Activated CD4-positive, alpha-beta memory T cell treated with anti-CD3 and anti-CD28 coated beads, Interleukin-2, amount 10 ng/mL, durations not matched to agents 7 days and 5 days (primary cell): ENCODE results near the gene NDUFV1. TPM values are rescaled to one million over a fixed set of nuclear protein-coding genes. Genes with fewer than 3 reads are reported as not detected.
A peak's percentile ranks its signal among the peaks of the same experiment; 100 is the strongest.

ENCODE experiments used
- CTCF ChIA-PET: fragments of 350-600 bp; sonication (Branson Sonifier 250); formaldehyde crosslinking; loops from one replicate; lab custom pipeline; 2021; ENCODE audit warnings: antibody characterized with exemption, inconsistent platforms; lab: Charles Lee
- POLR2A ChIA-PET: fragments of 350-600 bp; sonication (Branson Sonifier 250); formaldehyde crosslinking; loops from one replicate; lab custom pipeline; 2021; ENCODE audit warnings: antibody characterized with exemption; lab: Charles Lee
- DNase-seq: peaks from one replicate; pipeline ENCODE4 v3.0.0-alpha.2; 2020
- H3K27ac Mint-ChIP-seq: one replicate; pipeline ENCODE4 v1.8.0; 2021; ENCODE audit warnings: mild to moderate bottlenecking, mixed read lengths
- H3K27me3 Mint-ChIP-seq: one replicate; pipeline ENCODE4 v1.8.0; 2021; ENCODE audit warnings: mixed read lengths
- H3K36me3 Mint-ChIP-seq: one replicate; pipeline ENCODE4 v1.8.0; 2021; ENCODE audit warnings: low read depth, mixed read lengths
- H3K4me1 Mint-ChIP-seq: one replicate; pipeline ENCODE4 v1.8.0; 2021; ENCODE audit warnings: mixed read lengths
- H3K4me3 Mint-ChIP-seq: one replicate; pipeline ENCODE4 v1.8.0; 2021; ENCODE audit warnings: mild to moderate bottlenecking, mixed read lengths
- H3K9me3 Mint-ChIP-seq: one replicate; pipeline ENCODE4 v1.8.0; 2021; ENCODE audit warnings: mixed read lengths
- total RNA-seq, 2 experiments: library from RNA; stranded (reverse); gene quantifications; one replicate each; pipeline ENCODE4 v1.2.3, GENCODE V29; 2021

Gene NDUFV1
- total RNA-seq, 2 experiments from 2014 or later: 174 to 193 TPM

DNA sequence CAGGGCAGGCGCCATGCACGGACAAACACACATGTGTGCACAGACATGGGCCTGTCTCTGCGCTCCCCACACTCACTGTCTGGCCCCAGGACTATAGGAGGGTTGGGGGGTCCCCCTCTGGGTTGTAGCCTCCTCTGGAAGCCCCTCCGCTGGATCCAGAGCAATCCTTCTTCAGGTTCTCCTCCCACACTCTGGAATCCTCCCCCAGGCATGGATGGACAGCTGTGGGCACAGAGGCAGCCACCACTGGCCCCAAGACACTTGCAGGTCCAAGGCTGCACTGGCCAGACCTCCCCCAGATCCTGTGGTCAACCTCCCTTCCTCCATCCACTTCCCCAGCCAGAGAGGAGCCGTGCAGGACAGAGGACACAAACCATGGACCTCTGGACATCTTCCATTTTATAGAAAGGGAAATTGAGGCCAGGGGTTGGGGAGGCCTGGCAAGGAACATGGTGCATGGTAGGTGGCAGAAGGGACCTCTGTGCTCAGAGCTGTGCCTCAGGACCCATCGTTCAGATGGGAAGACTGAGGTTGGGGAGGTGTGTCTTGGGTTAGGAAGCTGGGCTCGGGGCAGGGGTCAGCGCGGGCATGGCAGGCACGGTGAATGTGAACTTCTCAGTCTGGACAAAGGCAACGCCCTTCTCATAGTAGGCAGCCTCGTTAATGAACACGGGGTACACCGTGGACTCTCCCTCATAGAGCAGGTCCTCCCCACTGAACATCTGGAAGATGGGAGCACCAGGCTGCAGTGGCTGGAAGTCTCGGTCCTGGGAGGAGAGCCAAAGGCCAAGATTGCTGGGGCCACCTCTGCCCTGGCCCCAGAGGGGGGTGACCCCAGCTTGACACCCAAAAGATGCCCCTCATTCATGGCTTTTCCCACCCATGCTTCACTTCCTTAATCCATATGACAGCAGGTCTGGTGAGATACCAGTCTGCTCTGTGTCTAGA, 35.7 kb downstream of the NDUFV1 start:
- Mint-ChIP-seq H3K27ac (no peak overlapping the region), H3K27me3 (peaks cover 3% of the 10 kb centered on the region), H3K36me3 (no peaks in the 10 kb centered on the region), H3K4me1 (peaks cover 18% of the 10 kb centered on the region), H3K9me3 (no peaks in the 10 kb centered on the region), H3K4me3 (no peak overlapping the region)
- ChIA-PET CTCF (interaction anchor here (0.9 kb wide), 1 partner anchor 17 kb away, joined by 3 read pairs; no protein-coding TSS in a partner anchor), POLR2A (interaction anchor here (0.6 kb wide), 1 partner anchor 70 kb away, joined by 3 read pairs; no protein-coding TSS in a partner anchor)
- no peak for DNase-seq

DNA sequence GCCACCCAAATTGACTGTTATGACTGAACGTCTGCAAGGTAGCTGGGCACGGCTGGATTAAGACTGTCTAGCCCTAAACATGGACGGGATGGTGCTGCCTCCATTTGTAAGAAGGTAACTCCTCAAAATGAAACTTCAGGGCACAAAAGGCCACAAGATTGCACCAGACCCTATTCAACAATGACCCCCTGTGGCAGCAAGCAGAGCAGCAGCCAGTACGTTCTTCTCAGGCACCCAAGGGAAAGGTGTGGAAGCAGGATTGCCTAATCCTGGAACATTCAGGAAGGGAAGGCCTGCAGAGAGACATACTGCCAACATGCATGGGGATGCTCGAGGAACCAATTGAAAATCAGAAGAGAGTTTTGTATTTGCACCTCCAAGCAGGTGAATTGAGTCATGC, 37.3 kb downstream of the NDUFV1 start:
- no peak overlapping the region for H3K27ac Mint-ChIP-seq
- H3K4me3 Mint-ChIP-seq: no peak overlapping the region
- ChIA-PET CTCF (interaction anchor here (0.7 to 1.9 kb wide), 2 partner anchors 14 to 15 kb away, joined by 3 to 4 read pairs; no protein-coding TSS in a partner anchor), POLR2A (no interaction called here)
- DNase-seq: no peak
- no peaks in the 10 kb centered on the region for H3K9me3 Mint-ChIP-seq
- H3K4me1 Mint-ChIP-seq: peaks cover 26% of the 10 kb centered on the region
- no peaks in the 10 kb centered on the region for H3K36me3 Mint-ChIP-seq
- peaks cover 3% of the 10 kb centered on the region for H3K27me3 Mint-ChIP-seq

DNA sequence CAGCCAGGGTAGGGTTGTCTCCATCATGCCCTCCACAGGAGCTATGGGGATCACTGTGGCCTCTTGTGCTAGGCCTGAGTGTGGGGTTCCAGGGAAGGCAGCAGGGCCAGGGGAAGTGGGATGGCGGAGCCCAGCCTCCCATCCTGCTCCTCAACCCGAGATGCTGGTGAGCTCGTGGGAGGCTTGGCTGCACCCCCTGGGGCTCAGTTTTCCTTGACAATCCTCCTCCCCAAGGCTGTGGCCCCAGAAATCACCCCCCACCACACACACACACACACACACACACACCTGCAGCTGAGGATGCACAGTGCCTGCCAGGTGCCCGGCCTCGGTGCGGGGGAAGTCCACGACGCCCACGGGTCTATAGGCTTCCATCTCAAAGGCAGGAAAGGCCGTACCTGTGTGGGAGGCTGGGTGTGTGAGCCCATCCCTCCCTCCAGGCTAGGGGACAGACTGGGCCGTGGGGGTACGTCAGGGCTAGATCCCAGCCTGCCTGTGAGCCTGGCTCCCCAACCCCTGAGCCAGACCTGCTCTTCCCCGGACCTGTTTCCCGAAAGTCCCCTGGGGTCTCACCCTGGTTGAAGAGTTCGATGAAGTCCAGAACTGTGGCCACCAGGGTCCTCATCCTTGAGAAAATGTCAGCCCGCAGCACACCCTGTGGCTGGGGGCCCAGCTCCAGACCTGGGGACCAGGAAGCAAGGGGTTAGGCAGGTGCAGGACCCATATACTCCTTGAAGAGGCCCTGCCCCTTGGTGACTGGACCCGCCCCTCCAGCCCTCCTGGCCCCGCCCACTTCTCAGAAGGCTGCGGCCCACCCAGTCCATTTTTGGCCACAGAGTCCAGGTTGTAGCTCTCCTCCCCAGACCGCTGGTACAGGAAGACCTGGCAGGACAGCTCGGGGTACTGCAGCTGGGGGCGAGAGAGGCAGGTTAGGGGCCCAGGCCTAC, 38.0 kb downstream of the NDUFV1 start:
- Mint-ChIP-seq H3K36me3 (no peaks in the 10 kb centered on the region), H3K9me3 (no peaks in the 10 kb centered on the region), H3K4me3 (no peak overlapping the region), H3K27me3 (peaks cover 3% of the 10 kb centered on the region), H3K27ac (no peak overlapping the region), H3K4me1 (peaks cover 33% of the 10 kb centered on the region)
- CTCF ChIA-PET: interaction anchor here (0.7 to 1.9 kb wide), 2 partner anchors 14 kb away, joined by 3 to 4 read pairs; no protein-coding TSS in a partner anchor
- DNase-seq: no peak
- POLR2A ChIA-PET: interaction anchor here (1.1 to 1.6 kb wide), 2 partner anchors 10 to 13 kb away, joined by 3 to 5 read pairs; no protein-coding TSS in a partner anchor

DNA sequence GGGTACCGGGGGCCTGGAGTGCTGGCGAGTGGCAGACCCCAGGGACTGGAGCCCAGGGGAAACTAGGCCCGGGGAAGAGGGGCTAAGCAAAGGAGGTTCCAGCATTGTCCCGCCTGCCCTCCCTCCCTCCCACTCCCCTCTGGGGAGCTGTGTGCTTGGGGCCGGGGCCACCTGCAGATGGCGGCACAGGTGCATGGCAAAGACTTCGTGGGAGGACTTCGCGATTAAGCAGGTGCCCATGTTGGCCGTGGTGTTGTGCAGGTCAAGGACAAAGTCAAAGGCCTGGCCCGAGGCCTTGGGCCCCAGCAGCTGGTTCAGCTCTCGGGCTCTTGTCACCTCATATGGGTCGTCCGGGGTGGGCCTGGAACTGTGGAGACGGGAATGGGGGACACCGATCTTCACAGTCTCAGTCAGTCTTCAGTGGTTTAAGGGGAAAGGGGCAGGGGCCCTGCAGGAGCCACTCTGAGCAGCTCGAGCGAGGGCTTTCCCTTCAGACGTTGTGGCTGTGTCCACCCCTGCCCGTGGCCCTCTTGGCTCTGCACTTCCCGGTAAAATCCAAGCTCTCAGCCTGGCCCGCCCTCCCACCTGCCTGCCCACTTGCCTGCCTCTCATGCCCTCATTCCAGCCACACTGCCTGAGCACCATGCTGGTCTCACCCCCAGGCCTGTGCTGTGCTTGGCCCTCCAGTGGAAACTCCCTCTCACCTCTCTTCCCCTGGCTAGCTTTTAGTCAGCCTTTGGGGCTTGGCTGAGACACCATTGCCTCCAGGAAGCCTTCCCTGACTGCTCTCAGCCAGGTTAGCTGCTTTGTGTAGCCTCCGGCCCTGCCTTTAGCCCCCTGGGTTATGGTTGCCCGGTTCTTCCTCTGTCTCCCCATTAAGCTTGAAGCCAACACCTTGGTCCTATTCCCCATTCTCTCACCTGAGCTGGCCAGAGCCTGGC, 39.1 kb downstream of the NDUFV1 start:
- no peak for DNase-seq
- H3K4me3 Mint-ChIP-seq: no peak overlapping the region
- peaks cover 3% of the 10 kb centered on the region for H3K27me3 Mint-ChIP-seq
- H3K36me3 Mint-ChIP-seq: no peaks in the 10 kb centered on the region
- H3K9me3 Mint-ChIP-seq: no peaks in the 10 kb centered on the region
- ChIA-PET CTCF (interaction anchor here (1.4 to 3.6 kb wide), 3 partner anchors 14 to 16 kb away, joined by 4 to 25 read pairs (median 7); partner anchors contain the start of gene NUDT8), POLR2A (interaction anchor here (1.1 to 2.5 kb wide), 4 partner anchors 11 to 161 kb away, joined by 3 to 17 read pairs (median 4); partner anchors contain the start of gene NUDT8)
- H3K27ac Mint-ChIP-seq: peak overlapping the region; percentile 80
- H3K4me1 Mint-ChIP-seq: peaks cover 43% of the 10 kb centered on the region

DNA sequence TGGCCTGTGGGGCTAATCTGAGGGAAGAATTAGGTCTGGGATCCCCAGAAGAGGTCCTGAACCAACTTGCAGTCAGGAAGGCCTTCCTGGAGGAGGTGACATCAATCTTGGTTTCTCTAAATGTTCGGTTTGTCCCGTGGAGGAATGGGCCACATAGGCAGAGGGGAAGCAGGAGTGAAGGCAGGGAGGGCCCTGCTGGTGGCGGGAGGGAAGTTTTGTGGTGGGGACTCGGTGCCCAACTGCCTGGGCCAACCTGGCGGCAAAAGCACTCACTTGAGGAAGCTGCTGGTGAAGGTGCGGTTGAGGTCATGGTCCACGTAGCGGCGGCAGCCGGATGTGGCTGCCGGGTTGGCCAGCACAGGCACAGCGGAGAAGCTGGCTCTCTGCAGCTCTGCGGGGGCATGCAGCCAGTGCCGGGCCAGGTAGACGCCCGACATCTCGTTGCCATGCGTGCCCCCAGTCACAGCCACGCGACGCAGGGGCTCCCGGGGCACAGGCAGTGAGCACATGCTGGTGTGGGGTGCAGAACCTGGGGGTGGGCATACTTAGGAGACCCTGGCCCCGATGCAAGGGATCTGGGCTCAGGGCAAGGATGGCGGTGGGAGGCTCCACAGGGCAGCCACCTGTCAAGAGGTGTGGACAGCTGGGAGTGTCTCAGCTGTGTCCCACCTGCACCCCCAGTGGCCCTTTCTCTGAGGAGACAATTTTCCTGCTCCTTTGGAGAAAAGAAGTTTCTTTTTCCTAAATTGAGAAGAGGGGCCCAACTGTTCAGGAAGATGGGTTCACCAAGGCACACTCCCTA, 40.0 kb downstream of the NDUFV1 start:
- ChIA-PET CTCF (interaction anchor here (1.4 to 3.6 kb wide), 3 partner anchors 13 to 33 kb away, joined by 3 to 25 read pairs (median 7); partner anchors contain the start of gene NUDT8), POLR2A (interaction anchor here (0.9 to 2.5 kb wide), 5 partner anchors 11 to 162 kb away, joined by 3 to 17 read pairs (median 3); partner anchors contain the start of genes GSTP1 and NUDT8)
- no peaks in the 10 kb centered on the region for H3K9me3 Mint-ChIP-seq
- H3K27me3 Mint-ChIP-seq: peaks cover 3% of the 10 kb centered on the region
- peak overlapping the region; percentile 80 for H3K27ac Mint-ChIP-seq
- DNase-seq: peak; percentile 80
- H3K4me3 Mint-ChIP-seq: peak overlapping the region; percentile 41
- H3K36me3 Mint-ChIP-seq: no peaks in the 10 kb centered on the region
- peaks cover 43% of the 10 kb centered on the region for H3K4me1 Mint-ChIP-seq

DNA sequence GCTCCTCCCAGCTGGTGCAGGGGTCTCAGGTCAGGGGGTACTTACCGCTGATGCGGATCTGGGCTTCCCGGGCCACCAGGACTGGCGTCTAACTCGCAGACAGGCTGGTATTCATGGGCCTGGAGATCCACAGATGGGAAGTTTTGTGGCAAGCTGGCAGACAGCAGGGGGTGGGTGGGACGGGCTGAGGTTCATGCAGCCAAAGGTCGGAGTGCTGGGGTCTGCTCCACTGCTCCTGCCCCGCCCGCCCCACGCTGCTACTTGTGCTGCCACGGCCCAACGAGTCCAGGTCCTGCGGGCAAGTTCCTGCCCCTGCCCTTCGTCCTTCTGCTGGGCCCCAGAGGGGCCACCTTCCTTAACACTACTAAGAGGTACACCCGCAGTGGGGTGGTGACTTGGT, 40.7 kb downstream of the NDUFV1 start:
- Mint-ChIP-seq H3K9me3 (no peaks in the 10 kb centered on the region), H3K27me3 (peaks cover 6% of the 10 kb centered on the region), H3K36me3 (no peaks in the 10 kb centered on the region), H3K4me3 (no peak overlapping the region), H3K27ac (no peak overlapping the region), H3K4me1 (peaks cover 44% of the 10 kb centered on the region)
- DNase-seq: no peak
- POLR2A ChIA-PET: interaction anchor here (0.9 to 2.5 kb wide), 3 partner anchors 10 to 64 kb away, joined by 3 to 17 read pairs (median 3); partner anchors contain the start of genes GSTP1 and NUDT8
- CTCF ChIA-PET: interaction anchor here (1.4 to 3.6 kb wide), 3 partner anchors 10 to 33 kb away, joined by 3 to 25 read pairs (median 6); partner anchors contain the start of gene NUDT8

DNA sequence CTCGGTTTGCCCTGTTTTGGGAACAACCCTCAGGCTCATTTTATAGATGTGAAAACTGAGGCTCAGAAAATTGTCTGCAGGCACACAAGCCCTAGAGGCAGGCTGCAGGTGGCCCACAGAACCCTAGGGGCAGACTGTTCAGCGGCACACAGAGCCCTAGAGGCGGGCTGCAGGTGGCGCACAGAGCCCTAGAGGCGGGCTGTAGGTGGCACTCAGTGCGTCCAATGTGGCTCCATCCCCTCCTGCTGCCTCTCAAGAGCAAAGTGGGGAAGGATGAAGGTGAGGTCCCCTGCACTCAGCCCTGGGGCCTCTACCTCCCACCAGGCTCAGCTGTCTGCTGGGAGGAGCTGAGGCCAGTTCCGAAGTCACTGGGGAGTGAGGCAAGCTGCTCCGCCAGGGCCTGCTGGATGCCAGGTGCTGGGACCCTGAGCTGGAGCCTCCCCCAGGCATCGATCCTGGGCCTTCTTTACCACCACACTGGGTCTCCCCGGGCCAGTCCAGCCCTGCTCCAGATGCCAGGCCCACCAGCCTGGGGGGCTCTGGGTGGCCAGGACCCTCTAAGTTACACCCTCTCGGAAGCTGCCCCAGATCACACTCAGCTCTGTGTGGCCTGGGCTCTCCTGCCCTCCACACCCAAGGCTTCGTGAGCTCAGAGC, 41.5 kb downstream of the NDUFV1 start:
- H3K27me3 Mint-ChIP-seq: peaks cover 10% of the 10 kb centered on the region
- H3K9me3 Mint-ChIP-seq: no peaks in the 10 kb centered on the region
- H3K4me1 Mint-ChIP-seq: peaks cover 45% of the 10 kb centered on the region
- ChIA-PET CTCF (interaction anchor here (0.7 to 3.6 kb wide), 7 partner anchors 9 to 43 kb away, joined by 3 to 25 read pairs (median 4); partner anchors contain the start of gene NUDT8), POLR2A (interaction anchor here (0.8 to 2.5 kb wide), 3 partner anchors 18 to 19 kb away, joined by 3 to 17 read pairs (median 5); partner anchors contain the start of gene NUDT8)
- H3K4me3 Mint-ChIP-seq: no peak overlapping the region
- peak; percentile 60 for DNase-seq
- H3K27ac Mint-ChIP-seq: no peak overlapping the region
- no peaks in the 10 kb centered on the region for H3K36me3 Mint-ChIP-seq

DNA sequence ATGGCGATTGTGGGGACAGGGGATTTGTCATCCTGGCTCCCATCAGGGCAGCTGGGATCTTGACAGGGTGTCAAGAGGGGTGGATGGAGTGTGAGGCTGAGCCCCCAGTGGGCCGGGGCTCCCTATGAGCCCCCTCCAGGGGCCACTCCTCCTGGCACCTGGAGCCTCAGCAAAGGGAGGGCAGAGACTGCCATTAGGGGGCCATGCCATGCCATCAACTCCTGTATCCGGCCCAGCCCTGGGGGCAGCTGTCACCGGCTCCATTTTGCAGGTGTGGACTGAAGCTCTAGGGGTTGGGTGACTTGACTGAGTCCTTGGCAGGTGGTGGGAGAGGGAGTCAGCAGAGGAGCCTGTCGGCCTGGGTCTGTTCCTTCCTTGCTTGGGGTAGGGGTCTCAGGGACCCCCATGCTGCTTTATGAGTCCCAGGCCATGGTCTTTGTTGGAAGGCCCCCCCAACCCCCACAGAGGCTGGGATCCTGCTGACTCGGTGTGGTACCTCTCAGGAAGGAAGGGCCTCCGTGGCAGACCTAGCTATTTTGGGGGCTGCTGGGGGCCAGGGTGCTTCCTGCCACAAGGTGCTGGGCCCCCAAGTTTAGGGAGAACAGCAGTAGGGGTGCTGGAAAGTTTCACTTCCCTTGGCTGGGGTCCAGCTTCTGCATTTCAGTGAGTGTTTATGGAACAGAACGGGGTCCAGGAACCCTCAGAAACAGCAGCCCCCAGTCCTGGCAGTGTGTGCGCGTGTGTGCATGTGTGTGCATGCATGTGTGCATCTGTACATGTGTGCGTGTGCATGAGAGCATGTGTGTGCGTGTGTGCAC, 42.3 kb downstream of the NDUFV1 start:
- H3K27me3 Mint-ChIP-seq: peaks cover 12% of the 10 kb centered on the region
- peaks cover 2% of the 10 kb centered on the region for H3K36me3 Mint-ChIP-seq
- peaks cover 45% of the 10 kb centered on the region for H3K4me1 Mint-ChIP-seq
- ChIA-PET CTCF (interaction anchor here (0.7 to 3.6 kb wide), 6 partner anchors 8 to 43 kb away, joined by 3 to 25 read pairs (median 5); partner anchors contain the start of gene NUDT8), POLR2A (interaction anchor here (0.6 to 2.1 kb wide), 4 partner anchors 13 to 20 kb away, joined by 3 to 15 read pairs (median 4); partner anchors contain the start of gene NUDT8)
- H3K27ac Mint-ChIP-seq: no peak overlapping the region
- H3K9me3 Mint-ChIP-seq: no peaks in the 10 kb centered on the region
- H3K4me3 Mint-ChIP-seq: no peak overlapping the region
- DNase-seq: no peak

DNA sequence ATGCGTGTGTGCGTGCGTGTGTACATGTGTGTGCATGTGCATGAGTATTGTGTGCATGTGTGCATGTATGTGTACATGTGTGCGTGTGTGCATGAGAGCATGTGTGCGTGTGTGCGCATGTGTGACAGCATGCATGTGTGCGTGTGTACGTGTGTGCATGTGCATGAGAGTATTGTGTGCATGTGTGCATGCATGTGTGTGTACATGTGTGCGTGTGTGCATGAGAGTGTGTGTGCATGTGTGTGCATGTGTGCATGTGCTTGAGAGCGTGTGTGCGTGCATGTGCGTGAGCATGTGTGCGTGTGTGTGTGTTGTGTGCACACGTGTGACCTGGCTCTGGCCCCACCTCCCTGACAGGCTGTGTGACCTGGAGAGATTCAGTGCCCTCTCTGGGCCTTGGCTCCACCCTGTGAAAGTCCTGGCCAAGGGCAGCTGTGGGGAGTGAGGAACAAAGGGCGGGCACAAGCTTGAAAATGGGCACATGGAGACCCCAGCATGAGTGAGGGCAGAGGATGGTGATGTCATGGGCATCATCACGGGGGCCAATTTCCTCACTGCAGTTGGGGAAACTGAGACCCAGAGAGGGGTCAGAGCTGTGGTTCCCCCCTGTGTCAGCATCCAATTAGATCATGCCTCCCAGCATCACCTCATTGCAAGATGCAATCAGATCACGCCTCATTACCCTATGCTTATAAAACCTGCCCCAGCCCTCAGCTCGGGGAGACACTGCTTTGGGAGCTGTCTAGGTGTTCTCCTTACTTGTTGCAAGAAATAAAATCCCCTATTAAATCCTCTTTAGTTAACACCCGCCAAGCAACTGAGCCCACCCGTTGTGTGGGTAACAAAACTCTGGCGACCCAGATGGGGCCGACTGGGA, 43.1 kb downstream of the NDUFV1 start:
- Mint-ChIP-seq H3K36me3 (peaks cover 5% of the 10 kb centered on the region), H3K27ac (peak overlapping the region; percentile 85), H3K4me1 (peaks cover 45% of the 10 kb centered on the region), H3K4me3 (peak overlapping the region; percentile 77), H3K9me3 (no peaks in the 10 kb centered on the region), H3K27me3 (peaks cover 12% of the 10 kb centered on the region)
- ChIA-PET CTCF (interaction anchor here (0.7 to 3.1 kb wide), 4 partner anchors 10 to 36 kb away, joined by 4 to 22 read pairs (median 7); partner anchors contain the start of gene NUDT8), POLR2A (interaction anchor here (1.6 to 2.5 kb wide), 3 partner anchors 20 to 66 kb away, joined by 7 to 15 read pairs (median 15); partner anchors contain the start of genes GSTP1 and NUDT8)
- no peak for DNase-seq
